Measurements from ENCODE around the gene EFNA5.

The EFNA5 gene

DNA sequence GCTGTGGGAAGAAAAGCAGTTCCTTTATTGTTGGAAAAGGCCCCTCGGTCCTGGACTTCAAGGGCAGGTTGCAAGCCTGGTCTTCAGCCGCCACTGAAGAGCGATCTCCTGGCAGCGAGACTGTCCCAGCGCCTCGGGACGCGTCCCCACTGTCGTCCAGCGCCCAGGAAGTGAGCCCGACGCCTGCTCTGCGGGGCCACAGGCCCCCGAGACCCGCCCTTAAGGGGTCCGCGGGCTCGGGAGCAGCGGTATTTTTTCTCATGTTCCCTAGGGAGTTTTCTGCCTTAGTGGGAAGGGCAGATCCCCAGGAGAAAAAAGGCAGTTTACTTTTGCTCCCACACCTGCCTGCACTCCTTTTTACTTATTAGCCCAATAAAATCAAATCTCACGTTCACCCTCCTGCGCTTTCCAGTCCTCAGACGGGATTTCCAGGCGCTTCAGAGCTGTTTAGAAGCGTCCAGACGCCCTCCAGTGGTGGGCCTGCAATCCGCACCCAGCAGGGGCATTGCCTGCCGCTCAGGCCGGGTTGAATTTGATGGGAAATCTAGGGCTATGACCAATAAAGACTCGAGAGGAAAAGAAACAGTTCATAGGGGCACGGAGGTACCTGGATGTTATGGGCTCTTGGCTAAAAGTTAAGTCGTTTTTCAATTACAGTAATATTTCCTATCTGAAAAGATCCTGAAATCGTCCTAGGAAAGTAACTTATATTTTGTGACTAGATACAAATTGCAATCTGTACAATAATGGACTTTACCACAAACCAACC lies 2.8 kb upstream of the EFNA5 start:
- TF ChIP-seq, protein P1, sequence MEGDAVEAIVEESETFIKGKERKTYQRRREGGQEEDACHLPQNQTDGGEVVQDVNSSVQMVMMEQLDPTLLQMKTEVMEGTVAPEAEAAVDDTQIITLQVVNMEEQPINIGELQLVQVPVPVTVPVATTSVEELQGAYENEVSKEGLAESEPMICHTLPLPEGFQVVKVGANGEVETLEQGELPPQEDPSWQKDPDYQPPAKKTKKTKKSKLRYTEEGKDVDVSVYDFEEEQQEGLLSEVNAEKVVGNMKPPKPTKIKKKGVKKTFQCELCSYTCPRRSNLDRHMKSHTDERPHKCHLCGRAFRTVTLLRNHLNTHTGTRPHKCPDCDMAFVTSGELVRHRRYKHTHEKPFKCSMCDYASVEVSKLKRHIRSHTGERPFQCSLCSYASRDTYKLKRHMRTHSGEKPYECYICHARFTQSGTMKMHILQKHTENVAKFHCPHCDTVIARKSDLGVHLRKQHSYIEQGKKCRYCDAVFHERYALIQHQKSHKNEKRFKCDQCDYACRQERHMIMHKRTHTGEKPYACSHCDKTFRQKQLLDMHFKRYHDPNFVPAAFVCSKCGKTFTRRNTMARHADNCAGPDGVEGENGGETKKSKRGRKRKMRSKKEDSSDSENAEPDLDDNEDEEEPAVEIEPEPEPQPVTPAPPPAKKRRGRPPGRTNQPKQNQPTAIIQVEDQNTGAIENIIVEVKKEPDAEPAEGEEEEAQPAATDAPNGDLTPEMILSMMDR (conservative IDR thresholded peaks at IDR 0.05; ENCODE audit: low read length) = peak; percentile 99
- H3K4me3 ChIP-seq (ENCODE audit: low read length) = peak overlapping the region; percentile 62
- peak; percentile 82 for DNase-seq (ENCODE audit: low read depth)

DNA sequence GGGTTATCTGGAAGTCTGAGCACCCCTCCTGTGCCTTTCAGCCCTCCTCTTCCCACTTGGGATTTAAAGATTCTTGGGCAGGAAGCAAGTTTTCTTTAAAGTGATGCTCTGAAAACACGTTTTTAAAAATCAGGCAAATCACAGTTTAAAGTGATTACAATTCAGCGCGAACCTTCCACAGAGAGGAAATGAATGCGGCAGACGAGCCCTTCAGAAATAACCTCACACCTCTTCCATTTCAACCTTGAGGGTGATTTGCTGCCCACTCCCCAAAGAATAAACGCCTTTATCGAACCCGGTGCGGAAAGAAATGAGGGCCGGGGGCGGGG lies 2.3 kb upstream of the EFNA5 start:
- peak overlapping the region; percentile 62 for H3K4me3 ChIP-seq (ENCODE audit: low read length)
- no peak for DNase-seq (ENCODE audit: low read depth)

DNA sequence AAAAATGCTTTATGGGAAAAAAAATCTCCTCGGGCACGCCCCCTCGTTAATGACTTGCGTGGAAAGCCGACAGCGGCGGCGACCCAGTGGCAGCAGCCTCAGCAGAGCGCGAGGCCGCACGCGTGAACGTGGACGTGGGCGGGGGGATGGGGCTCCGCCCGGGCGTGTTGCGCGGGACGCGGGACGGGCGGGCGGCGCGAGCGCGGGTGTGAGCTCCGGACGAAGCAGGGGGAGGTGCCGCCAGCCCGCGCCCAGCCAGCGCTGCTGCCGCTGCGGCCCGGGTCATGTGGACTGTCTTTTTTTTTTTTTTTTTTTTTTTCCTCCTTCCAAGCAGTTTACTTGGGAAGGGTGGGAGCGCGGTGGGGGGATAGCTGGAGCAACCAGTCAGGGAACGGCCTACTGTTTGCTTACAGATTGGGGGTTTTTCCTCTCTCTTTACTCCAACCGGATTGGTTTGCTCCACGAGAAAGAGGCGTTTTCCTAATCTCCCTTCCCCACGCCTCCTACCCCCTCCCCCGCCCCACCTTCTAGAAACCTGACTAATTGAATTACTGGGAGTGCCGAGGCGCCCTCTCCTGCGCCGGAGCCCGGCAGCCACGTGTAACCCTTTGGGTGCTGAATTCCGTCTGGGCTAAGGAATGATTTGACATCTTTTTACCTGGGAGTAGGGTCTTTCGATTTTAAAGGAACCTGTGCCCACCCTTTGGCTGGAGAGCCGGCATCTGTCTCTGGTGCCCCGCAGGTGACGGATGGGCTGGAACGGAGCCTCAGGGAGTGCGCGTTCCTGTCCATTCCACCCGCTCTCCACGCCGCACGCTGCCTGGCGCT lies 1.7 kb upstream of the EFNA5 start:
- TF ChIP-seq, protein P1 (conservative IDR thresholded peaks at IDR 0.05; ENCODE audit: low read length) = no peak
- DNase-seq (ENCODE audit: low read depth) = peak; percentile 63
- peak overlapping the region; percentile 62 for H3K4me3 ChIP-seq (ENCODE audit: low read length)

More for the DNA sequence above, 2.3 kb upstream of the EFNA5 start:
- TF ChIP-seq, protein P1 (conservative IDR thresholded peaks at IDR 0.05; ENCODE audit: low read length) = no peak

DNA sequence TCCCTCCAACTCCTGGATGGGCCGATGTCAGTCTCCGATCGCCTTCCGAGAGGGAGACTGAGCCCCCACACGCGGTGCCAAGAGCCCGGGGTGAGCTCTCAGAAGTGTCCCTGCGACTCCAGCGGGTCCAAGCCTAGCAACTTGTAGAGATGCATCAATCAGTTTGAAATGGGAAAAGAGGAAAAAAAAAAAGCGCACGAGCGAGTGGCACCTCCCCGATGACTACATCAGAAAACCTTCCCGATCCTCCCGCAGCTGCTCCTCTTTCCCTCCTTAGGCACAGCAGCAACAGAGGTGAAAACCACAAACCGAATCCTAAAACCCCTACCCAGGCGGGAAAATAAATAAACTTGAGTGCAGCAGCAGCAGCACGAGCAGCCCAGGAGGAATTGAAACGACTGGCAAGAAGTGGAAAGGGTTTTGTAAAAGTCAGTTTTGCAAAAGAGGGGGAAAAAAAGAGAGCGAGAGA lies 1.0 kb upstream of the EFNA5 start:
- TF ChIP-seq, protein P1 (conservative IDR thresholded peaks at IDR 0.05; ENCODE audit: low read length) = no peak
- H3K4me3 ChIP-seq (ENCODE audit: low read length) = peak overlapping the region; percentile 62
- peak; percentile 22 for DNase-seq (ENCODE audit: low read depth)

DNA sequence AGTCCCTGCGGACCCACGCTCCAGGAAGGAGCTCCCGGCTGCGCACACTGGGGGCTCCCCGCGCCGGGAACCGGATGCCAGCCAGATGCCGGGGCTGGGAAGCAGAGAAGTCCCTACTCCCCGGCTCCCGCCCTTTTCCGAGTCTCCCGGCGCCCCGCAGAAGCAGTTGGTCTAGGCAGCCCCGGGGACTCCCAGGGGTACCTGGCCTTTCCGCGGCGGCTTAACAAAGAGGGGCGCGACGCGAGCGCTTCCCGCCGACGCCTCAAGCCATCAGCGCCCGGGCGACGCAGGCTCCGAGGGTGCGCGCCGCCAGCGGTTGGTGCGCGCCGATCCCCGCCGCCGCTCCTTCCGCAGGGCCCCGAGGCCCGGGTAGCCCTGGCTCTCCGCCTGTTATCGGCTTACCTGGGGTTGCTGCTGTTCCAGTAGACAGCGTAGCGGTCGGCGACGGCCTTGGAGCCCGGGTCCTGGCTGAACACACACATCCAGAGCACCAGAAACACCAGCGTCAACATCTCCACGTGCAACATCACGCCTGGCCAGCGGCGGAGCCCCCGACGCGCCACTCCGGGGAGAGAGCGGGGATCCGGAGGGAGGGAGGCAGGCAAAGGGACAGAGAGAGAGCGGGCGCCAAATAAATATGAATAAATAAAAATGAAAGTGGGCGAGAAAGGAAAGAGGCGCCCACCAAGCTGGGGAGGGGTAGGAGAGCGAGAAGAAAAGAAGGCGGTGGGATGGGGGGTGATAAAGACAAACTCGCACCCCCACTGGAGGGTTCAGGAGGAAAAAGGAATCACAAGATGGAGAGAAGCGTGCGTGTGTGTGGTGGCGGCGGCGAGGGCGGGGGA lies 428 bp downstream of the EFNA5 start:
- TF ChIP-seq, protein P1 (conservative IDR thresholded peaks at IDR 0.05; ENCODE audit: low read length) = no peak
- no peak for DNase-seq (ENCODE audit: low read depth)
- peak overlapping the region; percentile 56 for H3K4me3 ChIP-seq (ENCODE audit: low read length)

DNA sequence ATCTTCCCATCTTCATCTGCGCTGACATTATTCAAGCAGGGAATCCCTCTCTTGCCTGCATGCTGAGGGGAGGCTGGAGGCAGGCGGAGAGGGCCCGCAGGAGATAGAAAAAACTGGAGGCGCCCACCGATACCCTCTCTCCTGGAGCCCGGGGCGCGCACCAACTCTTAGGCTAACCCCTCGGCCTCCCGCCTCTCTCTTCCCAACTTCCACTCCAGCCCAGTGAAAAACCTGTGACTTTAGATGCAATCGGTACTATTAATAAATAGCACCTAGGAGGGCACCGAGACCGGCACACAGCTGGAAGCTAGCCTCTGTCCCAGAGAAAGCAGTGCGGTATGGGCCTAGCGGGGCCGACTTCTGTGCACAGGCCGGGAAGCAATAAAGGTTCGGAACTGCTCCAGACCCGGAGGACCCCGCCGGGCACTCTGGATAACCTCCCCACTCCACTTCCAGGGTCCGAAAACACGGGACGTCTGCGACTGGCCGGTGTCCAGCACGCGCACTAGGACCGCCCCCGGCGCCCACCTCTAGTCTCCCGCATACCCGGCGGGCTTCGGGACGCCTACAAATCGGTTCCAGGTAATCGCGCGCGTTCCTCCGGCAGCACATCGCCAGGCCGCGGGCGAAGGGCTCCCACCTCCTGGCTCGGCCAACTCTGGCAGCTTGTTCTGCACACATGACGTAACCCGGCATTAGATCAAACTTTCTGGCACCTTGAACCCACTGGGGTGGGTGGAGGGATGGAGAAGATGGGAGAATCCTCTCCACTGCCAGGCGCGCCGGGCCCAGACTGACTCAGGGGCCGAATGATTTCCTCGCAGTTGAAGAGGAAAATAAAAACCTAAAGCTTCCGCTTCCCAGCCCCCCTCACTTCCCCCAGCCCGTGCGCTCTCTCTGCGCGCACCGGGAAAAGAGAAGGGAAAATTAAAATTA lies 1.4 kb downstream of the EFNA5 start:
- peak overlapping the region; percentile 56 for H3K4me3 ChIP-seq (ENCODE audit: low read length)
- DNase-seq (ENCODE audit: low read depth) = no peak
- TF ChIP-seq, protein P1 (conservative IDR thresholded peaks at IDR 0.05; ENCODE audit: low read length) = no peak

All from AG10803 (cell line).